ENCODE results near the gene PRKAR1B. TPM values are rescaled to one million over a fixed set of nuclear protein-coding genes. Genes with fewer than 3 reads are reported as not detected.

The PRKAR1B gene
- total and polyA plus RNA-seq, 2 donors (not counting 1 experiment from before 2014, with no cell fraction given): 4.5 to 8.6 TPM

DNA sequence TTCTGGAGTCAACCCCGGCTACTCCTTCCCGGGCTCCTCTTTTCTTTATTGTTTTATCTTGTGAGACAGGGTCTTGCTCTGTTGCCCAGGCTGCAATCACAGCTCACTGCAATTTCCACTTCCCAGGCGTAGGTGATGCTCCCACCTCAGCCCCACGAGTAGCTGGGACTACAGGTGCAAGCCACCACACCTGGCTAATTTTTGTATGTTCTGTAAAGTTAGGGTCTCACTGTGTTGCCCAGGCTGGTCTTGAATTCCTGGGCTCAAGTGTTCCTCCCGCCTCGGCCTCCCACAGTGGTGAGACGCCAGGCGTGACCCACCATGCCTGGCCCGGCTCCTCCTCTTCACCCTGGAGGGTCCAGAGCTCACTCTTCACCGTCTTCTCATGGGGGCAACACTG lies 192.1 kb downstream of the PRKAR1B start:
- Mint-ChIP-seq H3K27me3 (peaks cover 5% of the 10 kb centered on the region), H3K4me1 (peaks cover 15% of the 10 kb centered on the region), H3K4me3 (no peak overlapping the region), H3K9me3 (ENCODE audit: insufficient read depth) (no peaks in the 10 kb centered on the region), H3K27ac (no peak overlapping the region)
- Histone ChIP-seq H4K20me1 (ENCODE audit: control insufficient read depth, insufficient read depth, low read length, poor library complexity, severe bottlenecking) (no peaks in the 10 kb centered on the region), H3K4me3 (ENCODE audit: control extremely low read depth in 1 of 5, extremely low read depth in 1 of 5, insufficient read depth in 1 of 5, low read depth in 2 of 5, low read length in 4 of 5) (no peak overlapping the region), H3K9me3 (ENCODE audit: control extremely low read depth in 1 of 3, control insufficient read depth in 2 of 3, insufficient read depth in 1 of 3, low read length in 2 of 3) (peaks cover 0 to 12% (median 0%) of the 10 kb centered on the region in 3 donors), H2AFZ (ENCODE audit: insufficient read depth, low read depth, low read length, poor library complexity, severe bottlenecking) (no peak overlapping the region), H3K4me1 (ENCODE audit: control insufficient read depth in 2 of 2, insufficient read depth in 2 of 2, low read length in 2 of 2) (peaks cover 0 to 5% of the 10 kb centered on the region in 2 donors), H3K9ac (ENCODE audit: low read length) (no peak overlapping the region), H3K79me2 (ENCODE audit: control insufficient read depth, insufficient read depth, low read length) (no peaks in the 10 kb centered on the region), H3K27me3 (replicated peaks in 1 of 4; ENCODE audit: control extremely low read depth in 1 of 4, control insufficient read depth in 3 of 4, insufficient read depth in 4 of 4, low read length in 3 of 4) (no peaks in the 10 kb centered on the region), H3K4me2 (replicated peaks; ENCODE audit: low read depth, low read length, poor library complexity, severe bottlenecking) (no peak overlapping the region), H3K27ac (ENCODE audit: low read length in 2 of 2) (no peak overlapping the region), H3K36me3 (replicated peaks in 1 of 2; ENCODE audit: control extremely low read depth in 1 of 2, control insufficient read depth in 1 of 2, extremely low read depth in 1 of 2, insufficient read depth in 2 of 2, low read length in 1 of 2) (no peaks in the 10 kb centered on the region)
- intact Hi-C loops (cut with micrococcal nuclease): no loop called here
- TF ChIP-seq, protein P1, sequence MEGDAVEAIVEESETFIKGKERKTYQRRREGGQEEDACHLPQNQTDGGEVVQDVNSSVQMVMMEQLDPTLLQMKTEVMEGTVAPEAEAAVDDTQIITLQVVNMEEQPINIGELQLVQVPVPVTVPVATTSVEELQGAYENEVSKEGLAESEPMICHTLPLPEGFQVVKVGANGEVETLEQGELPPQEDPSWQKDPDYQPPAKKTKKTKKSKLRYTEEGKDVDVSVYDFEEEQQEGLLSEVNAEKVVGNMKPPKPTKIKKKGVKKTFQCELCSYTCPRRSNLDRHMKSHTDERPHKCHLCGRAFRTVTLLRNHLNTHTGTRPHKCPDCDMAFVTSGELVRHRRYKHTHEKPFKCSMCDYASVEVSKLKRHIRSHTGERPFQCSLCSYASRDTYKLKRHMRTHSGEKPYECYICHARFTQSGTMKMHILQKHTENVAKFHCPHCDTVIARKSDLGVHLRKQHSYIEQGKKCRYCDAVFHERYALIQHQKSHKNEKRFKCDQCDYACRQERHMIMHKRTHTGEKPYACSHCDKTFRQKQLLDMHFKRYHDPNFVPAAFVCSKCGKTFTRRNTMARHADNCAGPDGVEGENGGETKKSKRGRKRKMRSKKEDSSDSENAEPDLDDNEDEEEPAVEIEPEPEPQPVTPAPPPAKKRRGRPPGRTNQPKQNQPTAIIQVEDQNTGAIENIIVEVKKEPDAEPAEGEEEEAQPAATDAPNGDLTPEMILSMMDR (IDR thresholded peaks at IDR 0.05): no peak
- no peak for TF ChIP-seq EZH2 (IDR thresholded peaks at IDR 0.05; ENCODE audit: borderline replicate concordance, insufficient read depth, low read depth, low read length, poor library complexity, severe bottlenecking)
- POLR2A ChIA-PET: no interaction called here
- WGBS (ENCODE audit: insufficient coverage): 93% methylated on average over 9 of the region's 10 CpGs
- CTCF ChIA-PET: no interaction called here
- DNase-seq (no peak), ATAC-seq (ENCODE audit: low read depth) (no peak)

GRCh38 chr7:534075-534474 lies 193.0 kb downstream of the PRKAR1B start:
- peaks cover 0 to 5% of the 10 kb centered on the region in 2 donors for H3K4me1 ChIP-seq (ENCODE audit: control insufficient read depth in 2 of 2, insufficient read depth in 2 of 2, low read length in 2 of 2)
- peaks cover 0 to 12% (median 0%) of the 10 kb centered on the region in 3 donors for H3K9me3 ChIP-seq (ENCODE audit: control extremely low read depth in 1 of 3, control insufficient read depth in 2 of 3, insufficient read depth in 1 of 3, low read length in 2 of 3)
- no peak overlapping the region for H3K4me3 ChIP-seq (ENCODE audit: control extremely low read depth in 1 of 5, extremely low read depth in 1 of 5, insufficient read depth in 1 of 5, low read depth in 2 of 5, low read length in 4 of 5)
- H4K20me1 ChIP-seq (ENCODE audit: control insufficient read depth, insufficient read depth, low read length, poor library complexity, severe bottlenecking): no peaks in the 10 kb centered on the region
- no peak overlapping the region for H3K4me3 Mint-ChIP-seq
- no peak overlapping the region for H3K27ac Mint-ChIP-seq
- intact Hi-C loops (cut with micrococcal nuclease): no loop called here
- DNase-seq (no peak), ATAC-seq (ENCODE audit: low read depth) (no peak)
- no peak overlapping the region for H3K4me2 ChIP-seq (replicated peaks; ENCODE audit: low read depth, low read length, poor library complexity, severe bottlenecking)
- H3K27me3 Mint-ChIP-seq: peaks cover 5% of the 10 kb centered on the region
- no peaks in the 10 kb centered on the region for H3K79me2 ChIP-seq (ENCODE audit: control insufficient read depth, insufficient read depth, low read length)
- no peak overlapping the region for H3K27ac ChIP-seq (ENCODE audit: low read length in 2 of 2)
- POLR2A ChIA-PET: no interaction called here
- WGBS (ENCODE audit: insufficient coverage): 96% methylated on average over 6 of the region's 8 CpGs
- H3K9ac ChIP-seq (ENCODE audit: low read length): no peak overlapping the region
- TF ChIP-seq, protein P1 (IDR thresholded peaks at IDR 0.05): no peak
- TF ChIP-seq EZH2 (IDR thresholded peaks at IDR 0.05; ENCODE audit: borderline replicate concordance, insufficient read depth, low read depth, low read length, poor library complexity, severe bottlenecking): no peak
- H3K4me1 Mint-ChIP-seq: peaks cover 15% of the 10 kb centered on the region
- H3K27me3 ChIP-seq (replicated peaks in 1 of 4; ENCODE audit: control extremely low read depth in 1 of 4, control insufficient read depth in 3 of 4, insufficient read depth in 4 of 4, low read length in 3 of 4): no peaks in the 10 kb centered on the region
- CTCF ChIA-PET: no interaction called here
- no peaks in the 10 kb centered on the region for H3K9me3 Mint-ChIP-seq (ENCODE audit: insufficient read depth)
- no peaks in the 10 kb centered on the region for H3K36me3 ChIP-seq (replicated peaks in 1 of 2; ENCODE audit: control extremely low read depth in 1 of 2, control insufficient read depth in 1 of 2, extremely low read depth in 1 of 2, insufficient read depth in 2 of 2, low read length in 1 of 2)
- no peak overlapping the region for H2AFZ ChIP-seq (ENCODE audit: insufficient read depth, low read depth, low read length, poor library complexity, severe bottlenecking)

Measured in B cell (primary cell).